Upper lobe of right lung (tissue), 1 donor: Measurements from ENCODE around the gene ARHGAP1. TPM values are rescaled to one million over a fixed set of nuclear protein-coding genes. Genes with fewer than 3 reads are reported as not detected.

ENCODE experiments used
- ATAC-seq: fragments of 200-7000 bp; cut with Tn5 transposase; one replicate; pipeline ENCODE4 v1.9.1; 2020; ENCODE audit warnings: mild to moderate bottlenecking, moderate library complexity
- DNase-seq: peaks from one replicate; pipeline ENCODE4 v3.0.0-alpha.2; 2020
- H3K27ac ChIP-seq: fragments of 200-600 bp; one replicate; pipeline ENCODE4 v1.8.0; 2022
- H3K27me3 ChIP-seq: fragments of 200-600 bp; one replicate; pipeline ENCODE4 v1.8.0; 2022; ENCODE audit warnings: mild to moderate bottlenecking
- H3K36me3 ChIP-seq: fragments of 200-600 bp; one replicate; pipeline ENCODE4 v1.8.0; 2022
- H3K4me1 ChIP-seq: fragments of 200-600 bp; one replicate; pipeline ENCODE4 v1.8.0; 2022
- H3K4me3 ChIP-seq: fragments of 200-600 bp; one replicate; pipeline ENCODE4 v1.8.0; 2022; ENCODE audit warnings: mild to moderate bottlenecking
- H3K9me3 ChIP-seq: fragments of 200-600 bp; one replicate; pipeline ENCODE4 v1.8.0; 2022
- intact Hi-C: fragments of 100-400 bp; cut with DNase I; formaldehyde crosslinking; loops from one replicate; pipeline ENCODE4 v1.11.0; 2022
- total RNA-seq: library from RNA; stranded (reverse); fragmentation: NEBNext Ultra II Directional; extraction: Animal tissue kit (Norgen Biotek cat#: 25700); gene quantifications from one replicate; pipeline ENCODE4 v1.2.1, GENCODE V29; 2021
- TF ChIP-seq, protein P1 (sequence below): fragments of 200-600 bp; IDR thresholded peaks from one replicate; pipeline ENCODE4 v1.8.0; 2022; ENCODE audit warnings: antibody characterized with exemption
- donor health status: DM: no; HTN: yes; CAD: no; lungs with severe emphysema.

ARHGAP1 gene
- total RNA-seq, 1 donor from 2014 or later, result 62.8 TPM

GRCh38 chr11:46697303-46697702 is 3.1 kb downstream of the ARHGAP1 start:
- no peaks in the 10 kb centered on the region for H3K27me3 ChIP-seq
- H3K9me3 ChIP-seq, result no peaks in the 10 kb centered on the region
- H3K4me3 ChIP-seq, result no peak overlapping the region
- H3K36me3 ChIP-seq, result peaks cover 37% of the 10 kb centered on the region
- H3K27ac ChIP-seq, result no peak overlapping the region
- intact Hi-C loops, result no loop called here
- H3K4me1 ChIP-seq, result peaks cover 33% of the 10 kb centered on the region
- DNase-seq, result no peak
- ATAC-seq, result no peak
- TF ChIP-seq, protein P1, sequence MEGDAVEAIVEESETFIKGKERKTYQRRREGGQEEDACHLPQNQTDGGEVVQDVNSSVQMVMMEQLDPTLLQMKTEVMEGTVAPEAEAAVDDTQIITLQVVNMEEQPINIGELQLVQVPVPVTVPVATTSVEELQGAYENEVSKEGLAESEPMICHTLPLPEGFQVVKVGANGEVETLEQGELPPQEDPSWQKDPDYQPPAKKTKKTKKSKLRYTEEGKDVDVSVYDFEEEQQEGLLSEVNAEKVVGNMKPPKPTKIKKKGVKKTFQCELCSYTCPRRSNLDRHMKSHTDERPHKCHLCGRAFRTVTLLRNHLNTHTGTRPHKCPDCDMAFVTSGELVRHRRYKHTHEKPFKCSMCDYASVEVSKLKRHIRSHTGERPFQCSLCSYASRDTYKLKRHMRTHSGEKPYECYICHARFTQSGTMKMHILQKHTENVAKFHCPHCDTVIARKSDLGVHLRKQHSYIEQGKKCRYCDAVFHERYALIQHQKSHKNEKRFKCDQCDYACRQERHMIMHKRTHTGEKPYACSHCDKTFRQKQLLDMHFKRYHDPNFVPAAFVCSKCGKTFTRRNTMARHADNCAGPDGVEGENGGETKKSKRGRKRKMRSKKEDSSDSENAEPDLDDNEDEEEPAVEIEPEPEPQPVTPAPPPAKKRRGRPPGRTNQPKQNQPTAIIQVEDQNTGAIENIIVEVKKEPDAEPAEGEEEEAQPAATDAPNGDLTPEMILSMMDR, result no peak

DNA sequence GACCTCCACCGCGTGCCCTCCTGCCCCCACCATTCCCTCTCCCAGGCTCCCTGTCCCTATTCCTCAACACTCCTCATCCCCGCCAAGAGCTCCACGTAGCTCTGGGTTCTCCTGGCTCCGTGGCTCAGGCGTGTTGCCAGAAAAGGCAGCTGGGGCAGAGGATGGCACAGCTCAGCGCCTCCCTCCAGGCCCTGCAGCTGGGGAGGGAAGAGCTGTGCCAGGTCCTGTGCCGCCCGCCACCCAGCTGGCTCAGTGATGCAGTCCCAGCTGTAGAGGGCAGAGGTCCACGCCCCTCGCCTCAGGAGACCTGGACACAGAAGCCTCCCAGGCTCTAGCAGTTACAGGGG is 4.2 kb downstream of the ARHGAP1 start:
- TF ChIP-seq, protein P1, result no peak
- ATAC-seq, result no peak
- no peak for DNase-seq
- intact Hi-C loops, result no loop called here
- peaks cover 46% of the 10 kb centered on the region for H3K36me3 ChIP-seq
- H3K27me3 ChIP-seq, result no peaks in the 10 kb centered on the region
- no peak overlapping the region for H3K4me3 ChIP-seq
- H3K4me1 ChIP-seq, result peaks cover 26% of the 10 kb centered on the region
- peak overlapping the region; percentile 6 for H3K27ac ChIP-seq
- H3K9me3 ChIP-seq, result no peaks in the 10 kb centered on the region

DNA sequence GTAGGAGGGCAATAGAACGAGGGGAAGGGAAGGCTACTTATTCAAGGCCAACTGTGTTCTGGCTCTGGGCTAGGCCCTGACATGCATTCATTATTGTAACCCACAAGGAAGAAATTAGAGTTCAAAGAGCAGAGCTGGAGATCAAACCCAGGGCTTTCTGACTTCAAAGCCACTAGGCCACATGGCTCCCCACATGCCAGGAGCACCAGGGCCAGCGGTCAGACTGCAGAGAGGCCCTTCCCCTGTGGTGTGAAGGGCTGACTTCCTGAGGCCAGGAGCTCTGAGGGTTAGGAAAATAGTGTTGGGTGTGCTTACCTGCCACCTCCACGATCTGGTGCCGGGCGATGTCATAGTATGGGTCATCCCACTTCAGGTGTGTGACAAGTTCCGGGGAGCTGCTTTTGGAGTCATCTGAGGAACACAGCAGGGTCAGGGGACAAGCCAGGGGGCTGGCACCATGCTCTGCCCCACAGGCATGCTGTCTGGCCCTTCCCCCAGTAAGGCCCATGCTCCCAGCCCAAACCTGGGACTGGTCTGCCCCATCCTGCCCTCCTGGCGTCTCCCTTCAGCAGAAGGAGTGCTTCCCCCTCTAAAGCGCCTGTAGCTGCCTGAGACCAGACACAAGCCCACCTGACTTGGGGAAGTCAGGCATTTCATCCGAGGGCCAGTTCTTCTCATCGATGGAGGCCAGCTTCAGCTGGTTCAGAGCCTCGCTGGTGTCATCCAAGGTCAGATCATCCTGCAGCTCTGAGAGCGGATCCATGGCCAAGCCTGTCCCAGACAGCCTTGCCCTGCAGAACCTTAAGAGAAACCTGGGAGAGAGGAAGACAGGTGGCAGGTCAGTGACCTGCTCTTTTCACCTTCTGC is 4.8 kb downstream of the ARHGAP1 start:
- peaks cover 26% of the 10 kb centered on the region for H3K4me1 ChIP-seq
- DNase-seq (no peak), ATAC-seq (no peak)
- peak overlapping the region; percentile 6 for H3K27ac ChIP-seq
- no peak overlapping the region for H3K4me3 ChIP-seq
- H3K27me3 ChIP-seq, result no peaks in the 10 kb centered on the region
- H3K36me3 ChIP-seq, result peaks cover 49% of the 10 kb centered on the region
- no peaks in the 10 kb centered on the region for H3K9me3 ChIP-seq
- intact Hi-C loops, result no loop called here
- TF ChIP-seq, protein P1, result no peak

GRCh38 chr11:46694607-46695006 is 5.8 kb downstream of the ARHGAP1 start:
- Histone ChIP-seq H3K27me3 (no peaks in the 10 kb centered on the region), H3K9me3 (no peaks in the 10 kb centered on the region), H3K36me3 (peaks cover 52% of the 10 kb centered on the region), H3K27ac (no peak overlapping the region), H3K4me3 (no peak overlapping the region), H3K4me1 (peaks cover 26% of the 10 kb centered on the region)
- DNase-seq (no peak), ATAC-seq (no peak)
- TF ChIP-seq, protein P1, result no peak
- intact Hi-C loops, result no loop called here

GRCh38 chr11:46694072-46694471 is 6.3 kb downstream of the ARHGAP1 start:
- DNase-seq (no peak), ATAC-seq (no peak)
- no peaks in the 10 kb centered on the region for H3K27me3 ChIP-seq
- peaks cover 58% of the 10 kb centered on the region for H3K36me3 ChIP-seq
- H3K4me1 ChIP-seq, result peaks cover 21% of the 10 kb centered on the region
- H3K4me3 ChIP-seq, result no peak overlapping the region
- TF ChIP-seq, protein P1, result no peak
- no peaks in the 10 kb centered on the region for H3K9me3 ChIP-seq
- peak overlapping the region; percentile 30 for H3K27ac ChIP-seq
- intact Hi-C loops, result no loop called here
